DOHH2 (cell line): ENCODE measurements around the gene ANKRD55.

Source experiments
- CTCF ChIP-seq: fragments of 200-600 bp; sonication (generic); IDR thresholded peaks from one replicate; pipeline ENCODE4 v1.5.1; 2014; ENCODE audit warnings: antibody characterized with exemption, mild to moderate bottlenecking, low read depth, low read length; ENCODE audit not compliant: poor library complexity, severe bottlenecking
- EZH2phosphoT487 ChIP-seq: fragments of 200-600 bp; sonication (generic); IDR thresholded peaks from 2 replicates; pipeline ENCODE4 v1.6.1; 2017; ENCODE audit warnings: borderline replicate concordance, mild to moderate bottlenecking, antibody characterized with exemption, low read length, moderate library complexity, mixed read lengths

- TF ChIP-seq CTCF (no peak), EZH2phosphoT487 (no peak)
These were observed 44.4 kb upstream of the ANKRD55 start for GRCh38 chr5:56277573-56277972.
